Suprapubic skin (tissue), 4 donors: Measurements from ENCODE around the gene EHD3.

Experiments
- CTCF ChIP-seq, 2 donors: fragments of 200-600 bp in 1 of 2; fragments of 450-650 bp in 1 of 2; sonication (generic) in 1 of 2; IDR thresholded peaks; one replicate each; pipeline ENCODE4 v1.5.1; 2016 to 2019; ENCODE audit warnings: antibody characterized with exemption in 2 of 2, mild to moderate bottlenecking in 1 of 2, moderate library complexity in 1 of 2
- EP300 ChIP-seq: sonication (generic); formaldehyde crosslinking; IDR thresholded peaks from one replicate; pipeline ENCODE4 v1.6.1; 2017; ENCODE audit warnings: antibody characterized with exemption
- POLR2A ChIP-seq, 2 donors: fragments of 450-650 bp; IDR thresholded peaks; one replicate each; pipeline ENCODE4 v1.6.1; 2017; ENCODE audit warnings: antibody characterized with exemption in 2 of 2, mild to moderate bottlenecking in 2 of 2, moderate library complexity in 2 of 2
- POLR2AphosphoS5 ChIP-seq, 3 donors: sonication (generic); formaldehyde crosslinking; IDR thresholded peaks; one replicate each; pipeline ENCODE4 v1.6.1; 2017; ENCODE audit warnings: antibody characterized with exemption in 3 of 3

- TF ChIP-seq CTCF (IDR thresholded peaks at IDR 0.05) (no peak), POLR2A (IDR thresholded peaks at IDR 0.05) (no peak), POLR2AphosphoS5 (IDR thresholded peaks at IDR 0.05) (no peak), EP300 (no peak)
Measured at GRCh38 chr2:31241625-31242270, 7.8 kb downstream of the EHD3 start.
